Measurements from ENCODE around the gene PDE4D.

The PDE4D gene

GRCh38 chr5:59103303-59103702, 790.2 kb downstream of the PDE4D start:
- no peak for DNase-seq (ENCODE audit: low spot score)

- DNase-seq (ENCODE audit: low spot score): no peak
Observed at GRCh38 chr5:59102437-59102836, 791.1 kb downstream of the PDE4D start.

DNA sequence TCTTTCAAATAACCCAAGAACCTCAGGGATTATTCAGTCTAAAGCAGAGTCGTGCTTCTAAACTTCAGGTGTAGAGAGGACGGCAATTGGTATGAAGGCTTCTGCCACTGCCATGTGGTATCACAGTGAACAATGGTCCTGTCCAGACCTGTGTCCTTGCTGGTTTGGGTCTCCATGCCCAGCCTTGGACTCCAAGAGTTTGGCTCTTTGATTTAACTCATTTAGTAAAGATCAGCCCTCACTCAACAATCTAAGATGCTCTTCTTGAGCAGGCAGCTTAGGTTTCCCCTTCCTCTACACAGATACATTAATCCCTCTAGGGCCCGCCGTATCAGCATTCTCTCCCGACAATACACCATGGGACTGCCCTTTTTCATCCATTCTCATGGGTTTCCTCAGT, 792.7 kb downstream of the PDE4D start:
- DNase-seq (ENCODE audit: low spot score): no peak

- DNase-seq (ENCODE audit: low spot score): no peak
Observed at GRCh38 chr5:59099995-59100345, 793.6 kb downstream of the PDE4D start.

DNA sequence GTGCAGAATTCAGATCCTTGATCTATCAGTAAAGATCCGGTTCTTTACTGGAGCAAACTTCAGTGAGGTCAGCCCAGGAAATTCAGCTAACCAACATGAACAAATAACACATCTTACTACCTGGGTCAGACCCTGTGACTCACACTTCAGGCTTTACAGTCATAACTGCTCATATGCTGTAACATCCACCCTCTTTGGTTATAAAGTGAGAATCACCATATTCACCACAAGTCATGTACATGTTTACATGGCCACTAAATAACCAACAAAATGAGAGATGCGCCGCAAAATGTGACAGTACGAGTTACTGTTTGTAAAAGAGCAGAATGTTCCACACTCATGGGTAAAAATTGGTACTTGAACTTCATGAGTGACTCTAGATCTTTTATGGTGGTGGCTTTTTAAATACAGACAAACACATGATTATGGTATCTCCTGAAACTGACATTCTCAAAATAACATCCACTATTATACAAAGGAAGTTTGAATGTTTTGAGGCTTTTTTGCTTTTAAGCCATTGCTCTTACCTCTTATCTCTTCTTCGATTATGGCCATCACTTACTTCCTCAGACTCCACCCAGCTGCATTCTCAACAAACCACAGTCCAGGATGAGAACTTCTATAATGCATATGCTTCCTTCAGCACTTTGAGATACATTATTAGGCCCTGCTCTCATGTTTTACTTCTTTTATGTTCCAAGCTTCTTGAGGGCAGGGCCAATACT, 794.1 kb downstream of the PDE4D start:
- peak; percentile 58 for DNase-seq (ENCODE audit: low spot score)

DNA sequence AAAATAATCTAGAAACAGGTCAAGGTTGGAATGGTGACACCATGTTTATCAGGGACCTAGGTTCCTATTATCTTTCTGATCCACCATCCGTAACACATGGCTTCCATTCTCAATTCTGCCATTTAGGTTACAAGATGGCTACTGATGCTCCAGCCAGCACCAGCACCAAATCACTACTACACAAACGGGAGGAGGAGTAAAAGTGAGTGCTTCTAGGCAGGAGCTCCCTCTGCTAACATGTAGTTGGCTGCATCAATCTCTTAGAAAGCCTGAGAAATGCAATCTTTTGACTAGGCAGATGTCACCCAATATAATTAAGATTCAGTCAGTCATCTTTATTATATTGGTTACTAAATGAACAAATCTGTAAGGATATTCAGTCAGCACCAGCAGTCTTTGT, 794.8 kb downstream of the PDE4D start:
- no peak for DNase-seq (ENCODE audit: low spot score)

DNA sequence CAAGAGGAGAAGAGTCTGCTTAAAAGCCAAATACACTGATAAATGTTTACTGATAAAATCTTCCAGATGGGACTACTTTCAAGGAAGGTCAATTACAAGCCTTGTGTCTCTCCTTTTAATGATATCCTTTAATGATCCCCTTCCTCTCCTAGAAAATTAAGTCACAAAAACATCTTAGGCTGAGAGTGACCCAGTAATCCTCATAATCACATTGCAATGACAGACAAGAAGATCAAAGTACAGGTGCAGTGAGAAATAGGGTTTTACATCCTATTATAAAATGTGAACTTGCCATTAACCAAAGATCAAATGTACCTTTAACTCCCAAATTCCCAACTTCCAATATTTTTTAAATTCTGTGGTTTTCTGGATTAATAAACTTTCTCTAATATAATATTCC, 795.8 kb downstream of the PDE4D start:
- DNase-seq (ENCODE audit: low spot score): no peak

DNA sequence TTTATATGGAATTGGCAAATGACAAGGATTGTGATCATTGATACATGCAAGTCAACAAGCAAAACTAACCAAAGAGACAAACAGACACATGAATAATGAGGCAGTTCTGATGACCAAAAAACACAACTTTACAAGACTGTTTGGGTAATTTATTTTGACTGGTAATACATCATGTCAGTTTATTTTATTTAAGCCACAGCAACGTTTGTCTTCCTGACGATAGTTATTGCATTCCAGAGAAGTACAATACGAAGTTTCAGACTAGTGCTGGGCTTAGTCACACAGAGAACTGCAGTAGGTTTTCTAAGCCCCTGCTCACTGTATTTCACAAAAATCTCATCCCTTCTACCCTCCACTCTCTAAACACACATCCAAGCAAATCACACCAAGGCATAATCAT, 796.4 kb downstream of the PDE4D start:
- DNase-seq (ENCODE audit: low spot score): no peak

DNA sequence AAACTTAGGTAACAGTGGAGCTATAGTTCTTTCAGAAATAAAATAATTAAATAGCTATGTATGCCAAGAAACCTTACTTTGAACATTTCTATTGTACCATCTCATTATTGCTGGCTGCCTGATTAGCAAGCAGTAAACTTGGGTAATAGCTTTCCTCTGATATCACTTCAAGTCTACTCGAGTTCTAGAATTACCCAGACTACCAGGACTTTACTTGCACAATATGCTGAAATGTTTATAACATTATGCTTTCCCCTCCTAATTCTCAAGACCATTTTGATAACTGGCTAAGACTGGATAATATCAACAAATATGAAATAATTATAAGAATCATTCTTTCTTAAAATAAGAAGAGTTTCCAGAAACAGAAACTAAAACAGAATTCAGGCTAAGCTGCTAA, 798.0 kb downstream of the PDE4D start:
- DNase-seq (ENCODE audit: low spot score): no peak

DNA sequence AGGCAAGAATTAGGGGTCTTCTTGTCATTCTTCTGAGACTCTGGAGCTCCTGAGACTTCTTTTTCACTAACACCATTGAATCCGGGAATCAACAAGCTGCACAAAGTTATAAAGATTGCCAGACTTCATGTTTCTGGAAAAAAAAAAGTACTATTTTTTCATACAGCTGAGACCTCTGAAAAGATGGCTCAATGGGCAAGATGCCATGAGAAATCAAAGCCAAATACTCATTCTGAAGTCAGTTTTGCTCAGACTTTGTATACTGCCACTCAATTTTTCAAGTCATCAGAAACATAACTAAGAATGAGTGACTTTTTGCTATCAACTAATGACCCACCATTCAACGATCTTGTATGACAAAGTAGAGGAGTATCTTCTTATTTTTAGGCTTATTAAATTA, 798.7 kb downstream of the PDE4D start:
- no peak for DNase-seq (ENCODE audit: low spot score)

- no peak for DNase-seq (ENCODE audit: low spot score)
Observed at GRCh38 chr5:59093329-59093728, 800.2 kb downstream of the PDE4D start.

GRCh38 chr5:59092758-59093157, 800.8 kb downstream of the PDE4D start:
- DNase-seq (ENCODE audit: low spot score): no peak

GRCh38 chr5:59091965-59092364, 801.6 kb downstream of the PDE4D start:
- DNase-seq (ENCODE audit: low spot score): no peak

- no peak for DNase-seq (ENCODE audit: low spot score)
Observed at GRCh38 chr5:59090323-59090722, 803.2 kb downstream of the PDE4D start.

GRCh38 chr5:59089767-59090166, 803.8 kb downstream of the PDE4D start:
- DNase-seq (ENCODE audit: low spot score): no peak

- no peak for DNase-seq (ENCODE audit: low spot score)
Observed at GRCh38 chr5:59088546-59088945, 805.0 kb downstream of the PDE4D start.

GRCh38 chr5:59086024-59086423, 807.5 kb downstream of the PDE4D start:
- no peak for DNase-seq (ENCODE audit: low spot score)

GRCh38 chr5:59081693-59082092, 811.8 kb downstream of the PDE4D start:
- no peak for DNase-seq (ENCODE audit: low spot score)

DNA sequence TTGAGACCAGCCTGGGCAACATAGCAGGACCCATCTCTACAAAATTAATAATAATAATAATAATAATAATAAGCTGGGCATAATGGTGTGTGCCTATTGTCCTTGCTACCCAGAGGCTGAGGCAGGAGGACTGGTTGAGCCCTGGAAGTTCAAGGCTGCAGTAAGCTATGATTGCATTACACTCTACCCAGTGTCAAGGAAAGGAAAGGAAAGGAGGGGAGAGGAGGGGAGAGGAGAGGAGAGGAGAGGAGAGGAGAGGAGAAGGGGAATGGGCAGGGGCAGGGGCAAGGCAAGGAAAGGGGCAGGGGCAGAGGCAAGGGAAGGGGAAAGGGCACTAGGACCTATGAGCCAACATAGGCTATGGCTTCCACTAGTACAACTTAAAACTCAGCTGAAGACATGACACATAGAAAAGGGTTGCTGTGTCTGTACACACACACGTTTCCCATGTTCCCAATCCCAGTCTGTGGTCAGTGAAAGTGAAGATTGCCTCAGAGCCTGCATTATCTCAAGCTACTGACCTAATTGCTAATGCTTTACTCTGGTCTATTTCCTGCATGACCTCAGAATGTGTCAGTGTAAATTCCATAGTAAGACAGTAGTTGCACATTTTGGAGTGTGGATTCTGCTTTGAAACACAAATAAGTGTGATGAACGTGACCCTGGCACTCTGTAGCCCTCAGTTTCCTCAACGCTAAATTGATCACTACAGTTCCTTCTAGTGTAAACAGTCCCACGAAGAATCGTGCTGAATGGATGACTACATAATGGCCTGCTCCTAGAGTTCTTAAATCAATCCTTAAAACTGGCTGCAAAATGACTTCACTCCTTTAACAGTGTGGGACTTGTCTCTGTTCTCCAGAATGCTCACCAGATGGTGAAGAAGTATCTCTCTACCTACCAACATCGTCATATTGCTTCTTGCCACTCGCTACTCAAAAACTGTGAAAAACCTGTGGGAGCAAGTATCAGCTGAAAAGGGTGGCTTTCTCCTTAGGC, 813.6 kb downstream of the PDE4D start:
- DNase-seq (ENCODE audit: low spot score): peak; percentile 75

DNA sequence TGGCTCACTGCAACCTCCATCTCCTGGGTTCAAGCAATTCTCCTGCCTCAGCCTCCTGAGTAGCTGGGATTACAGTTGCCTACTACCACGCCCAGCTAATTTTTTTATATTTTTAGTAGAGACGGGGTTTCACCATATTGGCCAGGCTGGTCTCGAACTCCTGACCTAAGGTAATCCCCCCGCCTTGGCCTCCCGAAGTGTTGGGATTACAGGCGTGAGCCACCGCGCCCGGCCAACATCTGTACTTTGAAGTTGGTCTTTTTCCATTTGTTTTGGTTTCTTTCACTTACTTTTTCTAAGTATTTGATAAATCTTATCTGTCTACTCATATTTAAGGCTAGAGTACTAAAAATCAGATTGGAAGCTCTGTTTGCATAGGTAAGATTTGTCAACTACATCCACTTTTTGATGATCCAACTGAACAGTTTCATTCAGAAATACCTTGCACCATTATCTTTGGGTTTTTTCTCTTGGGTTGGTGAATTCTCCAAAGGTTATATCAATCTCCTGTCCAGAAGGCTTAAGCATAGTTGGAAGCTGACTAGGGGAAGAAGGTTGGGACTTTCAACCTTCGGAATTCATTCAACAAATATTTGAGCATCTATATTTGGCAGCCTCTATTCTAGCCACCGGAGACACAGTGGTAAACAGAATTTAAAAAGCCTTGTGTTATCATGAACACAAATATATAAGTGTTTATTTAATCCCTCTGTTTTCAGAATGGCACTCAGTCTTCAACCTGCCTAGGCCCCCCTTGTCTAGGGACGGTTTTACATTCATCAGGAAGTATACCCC, 821.6 kb downstream of the PDE4D start:
- DNase-seq (ENCODE audit: low spot score): no peak

DNA sequence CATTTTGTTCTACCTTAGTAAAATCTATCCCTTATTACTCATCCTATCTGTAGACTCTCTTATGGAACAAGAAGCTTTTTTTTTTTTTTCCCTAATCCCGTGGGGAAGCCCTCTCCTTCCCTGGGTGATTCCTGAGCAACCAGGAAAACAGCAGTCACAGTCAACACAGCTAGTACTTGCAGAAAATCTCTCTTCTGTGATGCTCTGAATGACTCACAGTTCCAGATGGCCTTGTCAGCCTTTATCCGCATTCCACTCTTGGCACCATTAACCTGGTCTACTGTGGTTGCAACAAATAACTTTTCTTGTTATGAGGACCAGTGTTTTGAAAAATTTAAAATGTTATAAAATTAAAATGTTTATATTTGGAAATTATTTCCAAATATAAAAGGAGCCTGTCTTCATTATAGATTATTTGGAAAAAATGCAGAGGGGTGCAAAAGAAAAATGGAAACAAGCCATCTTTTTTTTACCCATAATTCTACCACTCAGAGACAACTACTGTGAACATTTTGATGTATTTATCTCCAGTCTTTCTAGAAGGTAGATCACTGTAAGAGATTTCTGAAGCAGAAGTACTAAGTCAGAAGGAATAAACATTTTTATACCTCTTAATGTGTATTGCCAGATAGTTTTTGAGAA, 824.0 kb downstream of the PDE4D start:
- peak; percentile 44 for DNase-seq (ENCODE audit: low spot score)

All from kidney capillary endothelial cell (primary cell).